Heart left ventricle (tissue), 16 donors: ENCODE results near the gene PRR7. TPM values are rescaled to one million over a fixed set of nuclear protein-coding genes. Genes with fewer than 3 reads are reported as not detected.

Source experiments
- ATAC-seq, 4 donors: fragments of 200-7000 bp; cut with Tn5 transposase; one replicate each; pipeline ENCODE4 v1.9.1; 2020 to 2022; ENCODE audit warnings: moderate library complexity in 4 of 4, mild to moderate bottlenecking in 3 of 4, moderate number of reproducible peaks in 1 of 4
- DNase-seq, 5 donors: peaks; one replicate each; pipeline ENCODE4 v3.0.0-alpha.2; 2020
- H3K27ac ChIP-seq, 12 donors: fragments of 200-600 bp; sonication (generic) in 4 of 12; one replicate each; pipeline versions ENCODE4 v1.5.0 to v1.8.0; 2016 to 2022; ENCODE audit warnings: mild to moderate bottlenecking in 2 of 12
- H3K27me3 ChIP-seq, 9 donors: fragments of 200-600 bp; sonication (generic) in 2 of 9; one replicate each; pipeline versions ENCODE4 v1.5.1 to v1.8.0; 2016 to 2022; ENCODE audit warnings: mild to moderate bottlenecking in 3 of 9
- H3K36me3 ChIP-seq, 9 donors: fragments of 200-600 bp; sonication (generic) in 2 of 9; one replicate each; pipeline versions ENCODE4 v1.5.0 to v1.8.0; 2018 to 2022; ENCODE audit warnings: mild to moderate bottlenecking in 2 of 9
- H3K4me1 ChIP-seq, 12 donors: fragments of 200-600 bp; sonication (generic) in 4 of 12; one replicate each; pipeline versions ENCODE4 v1.5.0 to v1.8.0; 2016 to 2022; ENCODE audit warnings: mild to moderate bottlenecking in 3 of 12
- H3K4me3 ChIP-seq, 12 donors: fragments of 200-600 bp; sonication (generic) in 4 of 12; one replicate each; pipeline versions ENCODE4 v1.5.0 to v1.8.0; 2017 to 2022; ENCODE audit warnings: mild to moderate bottlenecking in 9 of 12, moderate library complexity in 4 of 12
- H3K9me3 ChIP-seq, 12 donors: fragments of 200-600 bp; sonication (generic) in 4 of 12; one replicate each; pipeline versions ENCODE4 v1.5.0 to v1.8.0; 2016 to 2022; ENCODE audit warnings: mild to moderate bottlenecking in 1 of 12
- POLR2A ChIP-seq, 2 donors: fragments of 450-650 bp; IDR thresholded peaks; one replicate each; pipeline ENCODE4 v1.6.1; 2017; ENCODE audit warnings: antibody characterized with exemption in 2 of 2, mild to moderate bottlenecking in 2 of 2, moderate library complexity in 2 of 2
- WGBS, 4 donors: extraction: QIAGEN DNeasy Blood & Tissue Kit in 2 of 4; methylation state at CpG; one replicate each; pipeline versions ENCODE4 v1.1.5 to v1.1.7; 2013 to 2018; 5-methylcytosine and 5-hydroxymethylcytosine counted together
- intact Hi-C, 10 donors: fragments of 100-400 bp; cut with DNase I; formaldehyde crosslinking; loops; one replicate each; pipeline versions ENCODE4 v1.11.1 to v1.14.2; 2022
- polyA plus RNA-seq, 2 donors: library from polyadenylated mRNA; stranded (reverse); fragments of 200-250 nt; gene quantifications; one replicate each; pipeline ENCODE4 v1.2.3, GENCODE V29; 2013
- total RNA-seq, 9 donors: library from RNA; depleted of rRNA in 2 of 9; stranded (reverse); fragments of >200 nt in 2 of 9; fragmentation: NEBNext Ultra II Directional in 3 of 9; extraction: Animal tissue kit (Norgen Biotek cat#: 25700) in 3 of 9; gene quantifications; one replicate each; pipeline versions ENCODE4 v1.1.0 to v1.2.4, GENCODE V29; 2016 to 2023
- TF ChIP-seq, protein P1 (sequence below), 12 donors: fragments of 200-600 bp; sonication (generic) in 4 of 12; IDR thresholded peaks; one replicate each; pipeline versions ENCODE4 v1.5.0 to v1.8.0; 2018 to 2022; ENCODE audit warnings: antibody characterized with exemption in 12 of 12, mild to moderate bottlenecking in 5 of 12
- donor health status: ischemic (EF 13 %, LVEDD 7.1; RV severe dilation, severe dysfunction).
- donor health status: healthy with polysubstance abuse.
- donor health status: DM: no; HTN: yes; CAD: no.
- donor health status: DM: no; HTN: no; CAD: no.
- donor health status: ischemic (EF 25% LVEDD 6.9; RV normal size, moderate dysfunction).
- donor health status: ischemic (EF 25% LVEDD 5.7; RV mildly dilated, moderate dysfunction).
- donor health status: healthy.
- donor health status: DM: yes; HTN: yes; CAD: no.
- donor health status: ischemic (EF 35%, LVEDD 5.7; RV mildly dilated, moderate dysfunction).
- donor health status: nonischemic (EF 11% LVEDD 7.7; RV severe dilation, severe dysfunction).
- donor health status: DM: yes; HTN: yes; CAD: no.
- donor health status: PGD.
- donor health status: ischemic (EF 29% LVEDD 5.4; RV normal size, mild dysfunction).
- donor health status: nonischemic (EF 23%, LVEDD 6.1; RV moderate dilation, normal function).

PRR7 gene
- total and polyA plus RNA-seq, 11 donors: 0.82 to 5.0 (median 1.5) TPM

- WGBS, 4 donors: 64 to 78% (median 71%) methylated on average over 11 of the region's 11 CpGs
- H3K4me3 ChIP-seq: no peak overlapping the region
- H3K27ac ChIP-seq: peak overlapping the region in 1 of 12 donors; percentile 89
- H3K4me1 ChIP-seq: peaks cover 0 to 68% (median 44%) of the 10 kb centered on the region in 12 donors
- no peak for ATAC-seq
- H3K9me3 ChIP-seq: no peaks in the 10 kb centered on the region
- peaks cover 0 to 31% (median 5%) of the 10 kb centered on the region in 9 donors for H3K27me3 ChIP-seq
- TF ChIP-seq POLR2A (IDR thresholded peaks at IDR 0.05): no peak
- TF ChIP-seq, protein P1, sequence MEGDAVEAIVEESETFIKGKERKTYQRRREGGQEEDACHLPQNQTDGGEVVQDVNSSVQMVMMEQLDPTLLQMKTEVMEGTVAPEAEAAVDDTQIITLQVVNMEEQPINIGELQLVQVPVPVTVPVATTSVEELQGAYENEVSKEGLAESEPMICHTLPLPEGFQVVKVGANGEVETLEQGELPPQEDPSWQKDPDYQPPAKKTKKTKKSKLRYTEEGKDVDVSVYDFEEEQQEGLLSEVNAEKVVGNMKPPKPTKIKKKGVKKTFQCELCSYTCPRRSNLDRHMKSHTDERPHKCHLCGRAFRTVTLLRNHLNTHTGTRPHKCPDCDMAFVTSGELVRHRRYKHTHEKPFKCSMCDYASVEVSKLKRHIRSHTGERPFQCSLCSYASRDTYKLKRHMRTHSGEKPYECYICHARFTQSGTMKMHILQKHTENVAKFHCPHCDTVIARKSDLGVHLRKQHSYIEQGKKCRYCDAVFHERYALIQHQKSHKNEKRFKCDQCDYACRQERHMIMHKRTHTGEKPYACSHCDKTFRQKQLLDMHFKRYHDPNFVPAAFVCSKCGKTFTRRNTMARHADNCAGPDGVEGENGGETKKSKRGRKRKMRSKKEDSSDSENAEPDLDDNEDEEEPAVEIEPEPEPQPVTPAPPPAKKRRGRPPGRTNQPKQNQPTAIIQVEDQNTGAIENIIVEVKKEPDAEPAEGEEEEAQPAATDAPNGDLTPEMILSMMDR (IDR thresholded peaks at IDR 0.05): no peak
- intact Hi-C loops: loop anchor here in 1 of 10 donors (2.0 kb wide), 1 partner anchor 21 kb away; the partner anchor contains the start of gene PDLIM7
- no peaks in the 10 kb centered on the region for H3K36me3 ChIP-seq
- peak in 1 of 5 donors; percentile 24 for DNase-seq
Observed at GRCh38 chr5:177475563-177476427, 29.2 kb downstream of the PRR7 start.

DNA sequence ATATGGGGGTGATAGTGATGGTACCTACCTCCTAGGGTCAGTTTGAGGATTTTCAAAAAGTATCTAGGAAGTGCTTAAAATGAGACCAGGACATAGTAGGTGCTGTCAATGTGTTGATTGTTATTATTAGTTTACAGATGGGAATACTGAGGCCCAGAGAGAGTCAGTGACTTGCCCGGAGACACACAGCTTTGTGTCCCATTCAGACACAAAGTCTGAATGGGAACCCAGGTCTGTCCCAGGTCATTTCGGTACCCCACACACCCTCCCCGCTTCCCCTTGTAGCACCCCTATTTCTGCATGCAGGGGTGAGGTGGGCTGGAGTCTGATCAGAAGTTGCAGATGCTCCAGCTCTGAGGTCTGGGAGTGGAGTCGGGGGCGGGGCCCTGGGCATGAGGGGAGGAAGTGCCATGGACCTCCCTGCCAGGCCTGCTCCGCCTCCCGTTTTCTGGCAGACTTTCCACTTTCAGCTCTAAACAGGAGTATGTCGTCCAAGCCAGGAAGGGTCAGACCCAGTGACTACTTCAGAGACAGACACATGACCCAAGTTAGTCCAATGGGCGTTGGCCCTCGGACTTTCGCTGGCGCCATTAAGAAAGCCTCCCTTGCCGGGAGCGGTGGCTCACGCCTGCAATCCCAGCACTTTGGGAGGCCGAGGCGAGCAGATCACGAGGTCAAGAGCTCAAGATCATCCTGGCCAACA is 30.1 kb downstream of the PRR7 start:
- Histone ChIP-seq H3K27ac (peak overlapping the region in 3 of 12 donors; percentile 22 to 89 (median 29)), H3K4me1 (peaks cover 0 to 61% (median 36%) of the 10 kb centered on the region in 12 donors), H3K27me3 (peaks cover 0 to 22% (median 5%) of the 10 kb centered on the region in 9 donors), H3K9me3 (no peaks in the 10 kb centered on the region), H3K4me3 (no peak overlapping the region), H3K36me3 (peaks cover 0 to 7% (median 0%) of the 10 kb centered on the region in 9 donors)
- ATAC-seq (no peak), DNase-seq (peak in 2 of 5 donors; percentile 53 to 59)
- intact Hi-C loops: no loop called here
- 65 to 80% (median 78%) methylated on average over 16 to 18 of the region's 18 CpGs for WGBS, 4 donors
- no peak for TF ChIP-seq POLR2A (IDR thresholded peaks at IDR 0.05)
- TF ChIP-seq, protein P1 (IDR thresholded peaks at IDR 0.05): no peak

DNA sequence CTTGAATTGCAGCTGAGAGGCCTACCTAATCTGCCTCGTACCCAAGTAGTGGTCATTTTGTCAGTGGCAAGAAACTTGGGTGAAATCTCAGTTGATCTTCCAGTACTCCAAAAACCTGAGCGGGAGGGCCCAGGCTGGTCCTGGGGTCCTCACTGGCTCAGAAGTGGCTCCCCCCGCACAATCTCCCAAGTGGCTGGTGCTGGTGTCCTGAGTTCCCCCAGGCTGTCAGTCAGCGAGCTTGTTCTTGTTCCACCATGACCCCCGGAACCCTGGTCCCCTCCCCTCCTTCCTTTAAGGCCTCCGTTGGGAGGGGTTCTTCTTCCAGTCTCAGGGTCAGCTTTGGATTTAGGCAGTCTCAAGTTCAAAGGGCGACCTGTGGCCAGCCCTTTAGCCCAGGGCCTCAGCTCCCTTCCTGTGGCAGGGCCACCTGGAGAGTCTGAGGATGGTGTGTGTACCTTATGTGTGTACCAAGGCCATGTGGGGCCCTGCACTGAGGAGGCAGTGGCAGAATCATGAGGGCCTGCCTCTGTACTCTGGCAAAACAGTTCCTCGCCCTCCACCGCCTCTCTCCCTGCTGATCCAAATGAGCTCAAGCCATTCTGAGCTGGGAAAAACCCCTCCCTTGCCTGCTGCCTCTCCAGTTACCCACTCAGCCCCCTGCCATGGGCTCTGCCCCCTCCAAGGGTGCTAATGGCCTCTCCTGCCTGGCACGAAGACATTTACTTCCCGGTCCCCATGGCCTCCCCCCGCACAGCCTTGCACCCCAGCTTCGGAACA is 31.3 kb downstream of the PRR7 start:
- ATAC-seq: no peak
- Histone ChIP-seq H3K36me3 (peaks cover 0 to 16% (median under 1%) of the 10 kb centered on the region in 9 donors), H3K27ac (peak overlapping the region in 3 of 12 donors; percentile 3 to 89 (median 24)), H3K4me1 (peaks cover 0 to 50% (median 28%) of the 10 kb centered on the region in 12 donors), H3K4me3 (no peak overlapping the region), H3K9me3 (no peaks in the 10 kb centered on the region), H3K27me3 (peaks cover 0 to 10% (median 0%) of the 10 kb centered on the region in 9 donors)
- 95 to 97% (median 95%) methylated on average over 12 to 13 of the region's 13 CpGs for WGBS, 4 donors
- TF ChIP-seq, protein P1 (IDR thresholded peaks at IDR 0.05): no peak
- TF ChIP-seq POLR2A (IDR thresholded peaks at IDR 0.05): no peak
- intact Hi-C loops: loop anchor here in 1 of 10 donors (2.0 kb wide), 1 partner anchor 19 kb away; the partner anchor contains the start of gene PDLIM7
- peak in 1 of 5 donors; percentile 23 for DNase-seq
